Activated CD4-positive, CD25-positive, alpha-beta regulatory T cell treated with anti-CD3 and anti-CD28 coated beads, Interleukin-2, amount 50 U/mL, for 24 hours (primary cell): ENCODE results near the gene HEATR5A.
A peak's percentile ranks its signal among the peaks of the same experiment; 100 is the strongest.

Source experiments
- ATAC-seq, 2 donors: fragments of 150-1000 bp; cut with Tn5 transposase; one replicate each; pipeline ENCODE4 v1.10.0; 2021; ENCODE audit warnings: mild to moderate bottlenecking in 1 of 2, moderate library complexity in 1 of 2

HEATR5A gene

GRCh38 chr14:31425905-31426304 is 5.6 kb upstream of the HEATR5A start:
- no peak for ATAC-seq

- ATAC-seq, result no peak
Measured at GRCh38 chr14:31421200-31421599, 850 bp upstream of the HEATR5A start.

DNA sequence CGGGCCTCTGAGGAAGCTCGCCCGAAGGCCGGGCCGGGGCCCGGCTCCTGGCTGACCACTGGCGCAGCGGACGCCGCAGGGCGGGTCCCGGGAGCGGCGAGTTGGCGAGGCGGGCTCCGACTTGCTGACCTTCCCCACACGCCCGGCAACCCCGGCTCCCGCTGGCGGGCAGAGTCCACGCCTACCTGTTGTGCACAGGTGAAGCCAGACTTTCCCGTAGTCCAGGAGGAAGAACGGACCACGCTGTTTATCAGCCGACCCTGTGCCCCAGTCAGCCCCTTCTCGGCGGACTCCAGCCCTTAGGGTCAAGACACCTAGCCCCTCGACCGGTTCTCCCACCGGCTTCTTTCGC is 407 bp downstream of the HEATR5A start:
- peak in 1 of 2 donors; percentile 1 for ATAC-seq

GRCh38 chr14:31419179-31419966 is 977 bp downstream of the HEATR5A start:
- no peak for ATAC-seq

DNA sequence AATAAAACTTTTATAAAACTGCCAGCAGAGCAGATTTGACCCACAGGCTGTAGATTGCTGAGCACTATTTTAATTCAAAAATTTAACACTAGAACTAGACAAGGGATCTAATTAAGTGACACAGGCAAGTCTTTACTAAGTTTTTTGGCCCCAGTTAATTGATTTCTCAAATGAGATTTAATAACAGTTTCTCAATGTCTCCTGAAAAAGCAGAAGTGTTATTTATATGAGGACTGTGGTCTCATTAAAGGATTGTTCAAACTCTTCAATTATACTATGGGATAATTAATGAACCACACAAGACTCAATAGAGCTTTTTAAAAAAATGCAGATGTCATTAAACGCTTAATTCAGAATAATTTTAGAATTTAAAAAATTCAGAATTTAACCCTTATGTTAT is 1.9 kb downstream of the HEATR5A start:
- no peak for ATAC-seq

GRCh38 chr14:31414190-31414833 is 6.0 kb downstream of the HEATR5A start:
- no peak for ATAC-seq

GRCh38 chr14:31411218-31411727 is 9.1 kb downstream of the HEATR5A start:
- ATAC-seq, result no peak

- no peak for ATAC-seq
Measured at GRCh38 chr14:31410048-31410650, 10.2 kb downstream of the HEATR5A start.

DNA sequence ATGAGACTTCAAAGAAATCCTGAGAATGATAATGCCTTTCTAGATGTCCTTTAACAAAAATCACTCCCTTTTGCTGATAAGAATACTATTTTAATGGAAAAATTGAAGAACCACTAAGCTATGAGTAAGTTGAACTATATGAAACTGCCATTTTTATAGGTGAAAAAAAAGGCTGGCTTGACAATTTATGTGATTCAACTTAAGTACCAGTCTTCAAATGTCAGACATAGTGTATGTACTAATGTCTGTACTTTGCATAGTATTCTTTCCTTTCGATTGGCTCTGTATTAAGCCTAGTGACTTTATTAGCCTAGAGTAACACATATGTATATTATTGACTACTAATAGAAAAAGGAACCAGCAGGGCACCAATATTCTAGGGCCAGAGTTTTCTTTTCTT is 11.9 kb downstream of the HEATR5A start:
- peak; percentile 24 to 35 for ATAC-seq

GRCh38 chr14:31405599-31406232 is 14.6 kb downstream of the HEATR5A start:
- no peak for ATAC-seq

- ATAC-seq, result no peak
Measured at GRCh38 chr14:31405106-31405505, 15.2 kb downstream of the HEATR5A start.

DNA sequence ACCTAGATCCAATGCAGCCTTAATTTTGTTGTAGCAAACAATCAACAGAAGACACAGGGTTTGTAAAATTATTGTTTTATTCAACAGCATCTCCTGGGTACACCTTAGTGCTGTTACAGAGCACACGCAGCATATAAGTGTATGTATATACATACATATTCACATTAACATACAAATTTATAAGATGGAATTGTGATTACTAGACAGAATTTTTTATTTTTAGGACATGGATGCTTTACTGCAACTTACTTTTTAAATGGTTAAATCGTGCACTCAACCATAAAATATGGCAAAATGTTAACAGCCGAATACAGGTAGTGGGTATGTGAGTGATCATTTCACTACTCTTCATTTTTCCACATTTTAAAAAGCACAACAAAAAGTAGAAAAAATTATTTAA is 16.6 kb downstream of the HEATR5A start:
- no peak for ATAC-seq

DNA sequence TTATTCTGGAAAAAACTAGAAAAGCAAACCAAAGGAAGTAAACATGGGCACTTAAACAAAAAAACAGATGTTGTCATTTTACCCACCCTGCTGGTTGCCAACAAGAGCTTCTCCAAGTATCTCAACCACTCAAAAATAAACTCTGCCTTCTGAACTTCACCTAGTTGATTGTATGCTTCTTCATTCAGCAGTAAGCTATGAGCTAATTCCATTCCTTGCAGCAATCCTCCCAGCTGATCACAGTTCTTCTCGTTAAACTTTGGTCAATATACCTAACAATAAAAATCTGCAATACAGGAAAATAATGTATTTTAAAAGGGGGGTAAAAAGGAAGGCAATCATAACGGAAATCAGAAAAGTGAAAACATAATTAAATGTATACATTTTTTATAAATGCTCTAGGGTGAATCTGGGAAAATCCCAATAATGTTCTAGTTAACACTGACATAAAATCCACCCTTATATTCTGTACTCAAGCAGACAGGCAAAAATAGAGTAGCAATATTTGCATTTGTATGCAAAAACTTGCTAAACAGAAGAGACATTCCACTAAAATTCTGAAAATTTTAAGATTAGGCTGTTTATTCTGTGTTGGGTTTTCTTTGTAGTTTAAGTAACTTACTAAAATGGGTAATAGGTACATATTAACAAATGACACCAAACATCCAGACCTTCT is 17.4 kb downstream of the HEATR5A start:
- no peak for ATAC-seq

DNA sequence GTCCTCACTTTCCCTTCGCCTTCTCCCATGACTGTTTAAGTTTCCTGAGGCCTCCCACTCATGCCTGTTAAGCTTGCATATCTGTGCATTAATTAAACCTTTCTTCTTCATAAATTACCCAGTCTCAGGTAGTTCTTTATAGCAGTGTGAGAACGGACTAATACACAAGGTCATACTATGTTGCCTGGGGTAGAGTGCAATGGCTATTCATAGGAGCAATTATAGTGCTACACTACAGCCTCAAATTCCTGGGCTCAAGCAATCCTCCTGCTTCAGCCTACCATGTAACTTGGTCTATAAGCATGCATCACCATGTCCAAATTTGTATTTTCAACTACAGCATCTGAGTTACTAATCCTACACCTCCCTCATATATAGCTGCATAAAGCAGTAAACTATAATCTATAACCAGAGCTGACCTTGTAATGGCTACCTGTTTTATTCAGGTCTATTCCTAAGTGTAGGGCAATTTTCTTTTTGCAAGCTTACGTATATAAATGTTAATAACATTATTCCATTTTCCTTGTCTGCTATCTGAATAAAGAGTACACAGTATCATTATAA is 18.9 kb downstream of the HEATR5A start:
- no peak for ATAC-seq

- peak in 1 of 2 donors; percentile 36 for ATAC-seq
Measured at GRCh38 chr14:31400031-31400638, 20.2 kb downstream of the HEATR5A start.

GRCh38 chr14:31395572-31396205 is 24.7 kb downstream of the HEATR5A start:
- no peak for ATAC-seq

- ATAC-seq, result no peak
Measured at GRCh38 chr14:31395119-31395518, 25.2 kb downstream of the HEATR5A start.

- ATAC-seq, result no peak
Measured at GRCh38 chr14:31391977-31392503, 28.3 kb downstream of the HEATR5A start.

GRCh38 chr14:31391473-31391872 is 28.9 kb downstream of the HEATR5A start:
- no peak for ATAC-seq

GRCh38 chr14:31389946-31390345 is 30.4 kb downstream of the HEATR5A start:
- ATAC-seq, result peak in 1 of 2 donors; percentile 8
